ENCODE results near the gene SCNN1A.

DNA sequence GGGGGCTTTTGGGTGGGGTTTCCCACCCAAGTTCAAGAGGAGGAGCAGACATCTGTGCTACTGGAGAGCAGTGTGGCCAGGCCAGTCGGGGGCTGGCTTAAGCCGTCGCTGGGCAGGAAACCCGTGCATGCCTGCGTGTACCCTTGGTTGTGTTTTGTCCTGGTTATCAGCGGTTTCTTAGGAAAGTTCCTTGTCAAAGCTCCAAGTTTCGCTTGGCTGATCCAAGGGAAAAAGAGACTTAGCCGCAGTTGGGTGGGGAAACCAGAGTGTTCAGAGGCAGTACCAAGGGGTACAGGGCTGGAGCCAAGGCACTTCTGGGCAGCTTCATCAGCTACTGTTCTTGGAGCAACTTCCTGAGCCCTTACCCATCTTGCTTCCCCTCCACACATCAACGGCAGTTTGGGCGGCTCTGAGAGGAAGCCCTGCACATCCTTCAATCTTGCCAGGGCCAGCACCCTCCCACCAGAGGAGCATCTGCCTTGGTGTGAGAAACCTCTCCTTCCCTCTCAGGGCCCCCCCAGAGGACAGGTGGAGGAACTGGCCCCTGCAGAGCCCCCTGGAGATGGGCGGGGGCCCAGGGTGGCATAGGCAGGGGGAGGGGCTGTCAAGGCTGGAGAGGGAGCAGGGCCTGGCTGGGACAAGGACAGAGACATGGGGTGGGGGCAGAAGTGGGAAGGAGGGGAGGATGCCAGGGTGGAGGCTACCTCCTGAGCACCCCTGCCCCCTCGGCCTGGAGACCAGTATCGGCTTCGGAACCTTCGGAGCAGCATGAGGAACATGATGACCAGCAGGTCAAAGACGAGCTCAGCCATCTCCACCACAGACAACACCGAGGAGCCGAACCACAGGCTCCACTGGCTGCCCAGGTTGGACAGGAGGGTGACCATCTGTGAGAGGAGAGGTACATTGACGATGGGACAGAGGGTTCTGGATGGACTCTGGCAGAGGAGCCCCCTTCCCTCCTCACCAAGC lies 27.7 kb downstream of the SCNN1A start:
- TF ChIP-seq, protein P1, sequence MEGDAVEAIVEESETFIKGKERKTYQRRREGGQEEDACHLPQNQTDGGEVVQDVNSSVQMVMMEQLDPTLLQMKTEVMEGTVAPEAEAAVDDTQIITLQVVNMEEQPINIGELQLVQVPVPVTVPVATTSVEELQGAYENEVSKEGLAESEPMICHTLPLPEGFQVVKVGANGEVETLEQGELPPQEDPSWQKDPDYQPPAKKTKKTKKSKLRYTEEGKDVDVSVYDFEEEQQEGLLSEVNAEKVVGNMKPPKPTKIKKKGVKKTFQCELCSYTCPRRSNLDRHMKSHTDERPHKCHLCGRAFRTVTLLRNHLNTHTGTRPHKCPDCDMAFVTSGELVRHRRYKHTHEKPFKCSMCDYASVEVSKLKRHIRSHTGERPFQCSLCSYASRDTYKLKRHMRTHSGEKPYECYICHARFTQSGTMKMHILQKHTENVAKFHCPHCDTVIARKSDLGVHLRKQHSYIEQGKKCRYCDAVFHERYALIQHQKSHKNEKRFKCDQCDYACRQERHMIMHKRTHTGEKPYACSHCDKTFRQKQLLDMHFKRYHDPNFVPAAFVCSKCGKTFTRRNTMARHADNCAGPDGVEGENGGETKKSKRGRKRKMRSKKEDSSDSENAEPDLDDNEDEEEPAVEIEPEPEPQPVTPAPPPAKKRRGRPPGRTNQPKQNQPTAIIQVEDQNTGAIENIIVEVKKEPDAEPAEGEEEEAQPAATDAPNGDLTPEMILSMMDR (IDR thresholded peaks at IDR 0.05), result no peak
- TF ChIP-seq POLR2A (IDR thresholded peaks at IDR 0.05), result peak in 1 of 2 donors; percentile 26

Data from adrenal gland (tissue), 5 donors.